Mesothelial cell of epicardium (in vitro differentiated cells): ENCODE measurements around the gene TPK1. TPM values are rescaled to one million over a fixed set of nuclear protein-coding genes. Genes with fewer than 3 reads are reported as not detected.
"Not testable (repeated sequence)": the region's sequence is repeated elsewhere in the genome, so short reads cannot be mapped to it uniquely, and the experiment has no call there.

Experiments
- DNase-seq, 2 experiments: peaks; one replicate each; pipeline ENCODE4 v3.0.0; 2021; ENCODE audit warnings: low spot score in 2 of 2; ENCODE audit not compliant: unreplicated experiment in 2 of 2
- H3K27ac Mint-ChIP-seq: 2 replicates; pipeline ENCODE4 v1.8.0; 2021; ENCODE audit warnings: mixed read lengths
- H3K27me3 Mint-ChIP-seq: 2 replicates; pipeline ENCODE4 v1.8.0; 2021; ENCODE audit warnings: low read depth, mixed read lengths
- H3K36me3 Mint-ChIP-seq: 2 replicates; pipeline ENCODE4 v1.8.0; 2021; ENCODE audit warnings: mixed read lengths
- H3K4me1 Mint-ChIP-seq: 2 replicates; pipeline ENCODE4 v1.8.0; 2021; ENCODE audit warnings: mixed read lengths
- H3K4me3 Mint-ChIP-seq: 2 replicates; pipeline ENCODE4 v1.8.0; 2021; ENCODE audit warnings: mild to moderate bottlenecking, moderate library complexity, mixed read lengths
- H3K9me3 Mint-ChIP-seq: 2 replicates; pipeline ENCODE4 v1.8.0; 2021; ENCODE audit warnings: mixed read lengths
- total RNA-seq: library from RNA; stranded (reverse); gene quantifications from 3 replicates; pipeline ENCODE4 v1.2.1, GENCODE V29; 2021
- TF ChIP-seq, protein P1 (sequence below): fragments of 200-600 bp; sonication (generic); IDR thresholded peaks from one replicate; pipeline ENCODE4 v1.5.0; 2021; ENCODE audit warnings: antibody characterized with exemption; ENCODE audit not compliant: unreplicated experiment

The TPK1 gene
- total RNA-seq, 1 donor from 2014 or later = 3.3 TPM

DNA sequence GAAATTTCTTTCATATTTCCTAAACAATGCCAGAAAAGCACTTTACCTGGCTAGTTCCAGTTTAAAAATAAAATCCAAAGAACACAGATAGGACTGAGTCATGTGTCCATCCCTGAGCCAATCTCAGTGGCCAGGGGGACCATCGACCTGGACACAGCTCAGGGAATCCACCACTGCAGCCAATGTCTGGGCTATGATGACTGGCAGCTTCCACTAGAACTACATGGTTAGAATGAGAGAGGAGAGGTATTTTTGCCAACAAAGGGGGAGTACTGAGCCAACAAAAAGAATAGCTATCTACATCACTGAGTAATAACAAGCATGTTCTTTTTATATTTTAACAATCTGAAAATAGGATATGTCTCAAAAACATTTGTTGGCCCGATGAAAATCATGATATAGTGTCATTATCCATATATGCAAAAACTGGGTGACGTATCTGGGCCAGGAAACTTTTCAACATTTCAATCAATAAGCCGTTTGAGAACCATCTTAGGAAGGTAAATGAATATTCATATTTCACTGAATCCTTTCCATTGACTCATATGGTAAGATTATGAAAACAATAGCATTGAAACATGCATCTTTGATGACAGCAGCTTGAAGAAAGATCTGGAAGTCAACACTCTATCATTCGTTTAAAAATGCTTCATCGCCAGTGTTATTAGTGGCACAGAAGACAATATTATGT is 104.0 kb downstream of the TPK1 start:
- no peak for DNase-seq
- no peaks in the 10 kb centered on the region for H3K36me3 Mint-ChIP-seq
- no peaks in the 10 kb centered on the region for H3K9me3 Mint-ChIP-seq
- no peak overlapping the region for H3K4me3 Mint-ChIP-seq
- TF ChIP-seq, protein P1, sequence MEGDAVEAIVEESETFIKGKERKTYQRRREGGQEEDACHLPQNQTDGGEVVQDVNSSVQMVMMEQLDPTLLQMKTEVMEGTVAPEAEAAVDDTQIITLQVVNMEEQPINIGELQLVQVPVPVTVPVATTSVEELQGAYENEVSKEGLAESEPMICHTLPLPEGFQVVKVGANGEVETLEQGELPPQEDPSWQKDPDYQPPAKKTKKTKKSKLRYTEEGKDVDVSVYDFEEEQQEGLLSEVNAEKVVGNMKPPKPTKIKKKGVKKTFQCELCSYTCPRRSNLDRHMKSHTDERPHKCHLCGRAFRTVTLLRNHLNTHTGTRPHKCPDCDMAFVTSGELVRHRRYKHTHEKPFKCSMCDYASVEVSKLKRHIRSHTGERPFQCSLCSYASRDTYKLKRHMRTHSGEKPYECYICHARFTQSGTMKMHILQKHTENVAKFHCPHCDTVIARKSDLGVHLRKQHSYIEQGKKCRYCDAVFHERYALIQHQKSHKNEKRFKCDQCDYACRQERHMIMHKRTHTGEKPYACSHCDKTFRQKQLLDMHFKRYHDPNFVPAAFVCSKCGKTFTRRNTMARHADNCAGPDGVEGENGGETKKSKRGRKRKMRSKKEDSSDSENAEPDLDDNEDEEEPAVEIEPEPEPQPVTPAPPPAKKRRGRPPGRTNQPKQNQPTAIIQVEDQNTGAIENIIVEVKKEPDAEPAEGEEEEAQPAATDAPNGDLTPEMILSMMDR = no peak
- H3K27me3 Mint-ChIP-seq = peaks cover under 1% of the 10 kb centered on the region
- H3K27ac Mint-ChIP-seq = no peak overlapping the region
- H3K4me1 Mint-ChIP-seq = peaks cover 17% of the 10 kb centered on the region

DNA sequence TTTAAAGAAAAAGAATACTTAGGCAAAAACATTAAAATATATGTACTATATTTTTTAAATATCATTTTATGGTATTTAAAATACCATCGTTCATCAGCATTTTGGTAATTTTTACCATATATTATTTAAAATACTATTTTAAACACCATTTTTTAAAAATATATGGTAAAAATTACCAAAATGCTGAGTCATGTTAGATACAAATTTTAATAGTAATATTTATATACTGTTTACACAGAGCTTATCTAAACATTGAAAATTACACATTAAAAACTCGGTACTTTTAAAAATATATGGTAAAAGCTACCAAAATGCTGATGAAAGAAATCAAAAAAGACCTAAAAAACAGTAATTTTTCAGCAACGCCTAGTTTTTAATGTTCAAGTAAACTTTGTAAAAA is 105.6 kb downstream of the TPK1 start:
- DNase-seq = no peak
- Mint-ChIP-seq H3K27me3 (no peaks in the 10 kb centered on the region), H3K4me1 (peaks cover 9% of the 10 kb centered on the region), H3K9me3 (no peaks in the 10 kb centered on the region), H3K4me3 (no peak overlapping the region), H3K36me3 (no peaks in the 10 kb centered on the region), H3K27ac (no peak overlapping the region)
- TF ChIP-seq, protein P1 = no peak

DNA sequence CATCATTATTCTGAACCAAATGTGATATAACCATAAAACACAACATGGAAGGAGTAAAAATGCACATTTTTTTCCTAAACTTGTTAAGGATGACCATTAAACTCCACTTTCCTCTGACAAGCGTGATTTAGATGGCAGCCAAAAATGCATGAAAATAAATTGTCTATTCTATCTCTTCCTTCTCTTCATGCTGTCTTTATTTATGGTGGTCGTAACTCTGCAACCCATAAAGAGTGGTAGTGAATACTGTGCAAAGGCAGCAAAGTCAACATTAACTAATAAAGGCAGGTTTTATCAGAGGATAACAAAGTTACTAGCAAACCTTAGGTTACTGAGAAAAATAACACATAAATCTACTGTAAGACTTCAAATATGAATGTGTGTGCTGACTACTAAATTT is 106.6 kb downstream of the TPK1 start:
- peaks cover 8% of the 10 kb centered on the region for H3K4me1 Mint-ChIP-seq
- H3K9me3 Mint-ChIP-seq = no peaks in the 10 kb centered on the region
- DNase-seq = no peak
- TF ChIP-seq, protein P1 = no peak
- H3K36me3 Mint-ChIP-seq = no peaks in the 10 kb centered on the region
- peak overlapping the region; percentile 55 for H3K27ac Mint-ChIP-seq
- no peaks in the 10 kb centered on the region for H3K27me3 Mint-ChIP-seq
- H3K4me3 Mint-ChIP-seq = no peak overlapping the region

DNA sequence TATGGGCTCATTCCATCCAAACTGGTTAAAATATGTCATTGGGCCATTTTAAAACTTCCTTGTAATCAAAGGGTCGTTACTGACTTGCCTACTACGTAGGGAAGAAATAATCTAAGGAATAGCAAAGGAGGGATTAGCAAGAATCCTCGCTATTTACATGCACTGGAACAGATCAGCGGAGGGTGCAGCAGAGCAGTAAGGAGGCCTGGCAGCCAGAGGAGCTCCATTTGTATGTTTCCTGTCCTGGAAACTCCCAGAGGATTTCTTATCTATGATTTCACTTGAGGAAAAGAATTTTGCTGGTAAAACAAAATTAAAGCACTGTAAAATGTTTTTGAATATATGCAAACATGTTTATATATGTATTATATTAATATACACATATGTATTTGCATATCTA is 107.3 kb downstream of the TPK1 start:
- TF ChIP-seq, protein P1 = no peak

DNA sequence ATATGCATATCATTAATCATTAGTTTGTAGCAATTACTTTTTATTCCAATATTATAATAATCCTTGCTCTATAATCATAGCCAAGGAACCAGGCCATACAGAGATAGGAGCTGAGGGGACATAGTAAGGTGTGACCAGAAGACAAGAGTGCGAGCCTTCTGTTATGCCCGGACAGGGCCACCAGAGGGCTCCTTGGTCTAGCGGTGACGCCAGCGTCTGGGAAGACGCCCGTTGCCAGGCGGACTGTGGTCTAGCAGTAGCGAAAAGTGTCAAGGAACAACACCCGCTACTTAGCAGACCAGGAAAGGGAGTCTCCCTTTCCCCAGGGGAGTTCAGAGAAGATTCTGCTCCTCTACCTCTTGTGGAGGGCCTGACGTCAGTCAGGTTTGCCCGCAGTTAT is 109.0 kb downstream of the TPK1 start:
- not testable (repeated sequence) for H3K9me3 Mint-ChIP-seq, H3K4me1 Mint-ChIP-seq, DNase-seq, H3K4me3 Mint-ChIP-seq, H3K27me3 Mint-ChIP-seq, H3K27ac Mint-ChIP-seq, H3K36me3 Mint-ChIP-seq

More for the DNA sequence above, 107.3 kb downstream of the TPK1 start:
- no peak for DNase-seq
- no peaks in the 10 kb centered on the region for H3K36me3 Mint-ChIP-seq
- H3K9me3 Mint-ChIP-seq = no peaks in the 10 kb centered on the region
- H3K27ac Mint-ChIP-seq = no peak overlapping the region
- H3K4me1 Mint-ChIP-seq = peaks cover 8% of the 10 kb centered on the region
- no peak overlapping the region for H3K4me3 Mint-ChIP-seq
- H3K27me3 Mint-ChIP-seq = no peaks in the 10 kb centered on the region

DNA sequence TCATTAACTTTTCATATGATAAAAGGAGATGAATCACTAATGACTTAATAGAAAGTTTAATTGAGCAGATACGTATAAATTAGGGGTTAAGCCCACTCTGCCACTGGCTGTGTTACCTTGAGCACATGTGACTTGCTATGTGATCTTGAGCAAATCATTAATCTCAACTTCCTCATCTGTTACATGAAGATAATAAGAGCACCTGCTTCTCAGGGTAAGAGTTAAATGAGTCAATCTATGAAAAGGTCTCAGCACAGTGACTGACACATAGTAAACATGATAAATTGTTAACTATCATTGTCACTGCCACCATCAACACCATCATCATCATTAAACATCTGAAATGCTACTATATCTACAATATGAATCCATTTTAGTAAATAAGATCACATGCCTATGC is 110.8 kb downstream of the TPK1 start:
- H3K27me3 Mint-ChIP-seq = no peaks in the 10 kb centered on the region
- no peak overlapping the region for H3K27ac Mint-ChIP-seq
- TF ChIP-seq, protein P1 = no peak
- H3K9me3 Mint-ChIP-seq = no peaks in the 10 kb centered on the region
- DNase-seq = no peak
- H3K36me3 Mint-ChIP-seq = no peaks in the 10 kb centered on the region
- H3K4me1 Mint-ChIP-seq = peaks cover 13% of the 10 kb centered on the region
- H3K4me3 Mint-ChIP-seq = no peak overlapping the region
